T-helper 1 cell treated with Interleukin-12 subunit alpha and Interleukin-12 subunit beta and Interleukin-4 antibody, amounts not matched to agents 30 ng/mL and 1 ng/mL, for 36 hours (primary cell): ENCODE results near the gene CCM2L. TPM values are rescaled to one million over a fixed set of nuclear protein-coding genes. Genes with fewer than 3 reads are reported as not detected.

ENCODE experiments used
- intact Hi-C: fragments of 100-400 bp; cut with micrococcal nuclease; formaldehyde crosslinking; loops from one replicate; pipeline ENCODE4 v1.15.1; 2024
- total RNA-seq: library from RNA; stranded (reverse); gene quantifications from 2 replicates; pipeline ENCODE4 v1.2.3, GENCODE V29; 2022

Gene CCM2L
- total RNA-seq, 1 donor from 2014 or later, result not detected

DNA sequence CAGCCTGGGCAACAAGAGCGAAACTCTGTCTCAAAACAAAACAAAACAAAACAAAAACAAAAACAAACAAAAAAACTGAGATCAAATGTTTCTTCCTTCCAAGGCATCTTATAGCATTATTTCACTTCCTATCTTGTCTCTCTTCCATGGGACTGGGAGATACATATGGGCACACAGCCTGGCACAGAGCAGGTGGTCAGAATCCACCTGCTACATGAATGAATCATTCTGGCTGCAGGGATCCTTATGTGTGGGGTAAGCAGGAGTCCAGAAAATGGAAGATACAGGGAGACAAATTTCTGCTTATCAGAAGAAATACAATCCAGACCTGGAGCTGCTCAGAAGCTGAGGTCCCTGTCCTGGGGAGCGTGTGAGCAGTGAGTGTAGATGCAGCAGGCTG lies 18.2 kb upstream of the CCM2L start:
- intact Hi-C loops, result no loop called here

DNA sequence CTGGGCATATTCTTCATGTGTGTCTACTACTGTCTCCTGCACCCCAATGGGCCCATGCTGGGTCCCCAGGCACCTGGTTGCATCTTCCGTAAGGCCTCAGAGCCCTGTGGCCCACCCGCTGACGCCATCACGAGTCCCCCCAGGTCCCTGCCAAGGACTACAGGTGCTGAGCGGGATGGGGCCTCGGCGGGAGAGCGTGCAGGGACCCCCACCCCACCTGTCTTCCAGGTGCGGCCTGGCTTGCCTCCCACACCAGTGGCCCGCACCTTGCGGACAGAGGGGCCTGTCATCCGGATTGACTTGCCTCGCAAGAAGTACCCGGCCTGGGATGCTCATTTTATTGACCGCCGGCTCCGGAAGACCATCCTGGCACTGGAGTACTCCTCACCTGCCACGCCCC lies 13.2 kb upstream of the CCM2L start:
- intact Hi-C loops, result no loop called here

- intact Hi-C loops, result no loop called here
Observed at GRCh38 chr20:31998246-31998645, 12.0 kb upstream of the CCM2L start.

DNA sequence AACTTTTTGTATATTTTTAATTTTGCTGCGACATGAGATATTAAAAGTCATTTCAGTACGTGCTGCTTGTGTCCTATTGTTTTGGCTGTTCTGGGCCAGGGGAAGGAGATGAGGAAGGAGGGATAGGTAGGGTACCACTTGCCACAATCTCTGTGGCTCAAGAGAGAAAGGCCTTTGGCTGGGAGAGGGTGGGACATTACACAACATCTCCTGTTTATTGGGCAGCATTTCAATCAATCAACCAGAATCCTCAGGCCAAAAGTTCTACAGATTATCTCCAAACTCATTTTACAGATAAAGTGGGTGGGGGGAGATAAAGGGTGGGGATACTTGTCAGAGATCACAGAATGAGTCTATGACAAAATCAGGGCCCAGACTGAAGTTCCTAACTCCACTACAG lies 6.9 kb upstream of the CCM2L start:
- intact Hi-C loops, result no loop called here

DNA sequence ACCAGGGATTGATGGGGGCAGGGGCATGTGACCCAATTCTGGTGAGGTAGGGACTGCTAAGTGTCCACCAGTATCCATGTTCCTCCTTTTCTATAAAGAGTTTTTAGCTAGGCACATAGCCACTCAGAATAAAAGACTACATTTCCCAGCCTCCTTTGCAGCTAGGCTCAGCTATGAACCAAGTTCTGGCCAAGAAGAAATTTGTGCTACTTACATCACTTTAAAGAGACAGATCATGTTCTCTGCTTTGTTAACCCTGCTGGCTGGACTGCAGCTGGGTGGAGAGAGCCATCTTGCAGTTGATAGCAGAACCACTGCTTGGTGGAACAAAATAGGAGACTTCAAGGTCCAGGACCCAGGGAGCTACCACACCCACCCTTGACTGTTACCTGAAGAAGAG lies 5.3 kb upstream of the CCM2L start:
- intact Hi-C loops, result no loop called here

DNA sequence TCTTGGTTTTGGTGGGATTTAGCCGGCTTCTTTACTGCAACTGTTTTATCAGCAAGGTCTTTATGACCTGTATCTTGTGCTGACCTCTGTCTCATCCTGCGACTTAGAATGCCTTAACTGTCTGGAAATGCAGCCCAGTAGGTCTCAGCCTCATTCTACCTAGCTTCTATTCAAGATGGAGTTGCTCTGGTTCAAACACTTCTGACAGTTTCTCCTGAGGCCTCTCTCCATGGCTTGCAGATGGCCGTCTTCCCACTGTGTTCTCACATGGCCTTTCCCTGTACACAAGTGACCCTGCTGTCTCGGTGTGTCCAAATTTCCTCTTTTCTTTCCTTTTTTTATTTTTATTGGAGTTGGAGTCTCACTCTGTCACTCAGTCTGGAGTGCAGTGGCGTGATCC lies 4.2 kb upstream of the CCM2L start:
- intact Hi-C loops, result no loop called here

DNA sequence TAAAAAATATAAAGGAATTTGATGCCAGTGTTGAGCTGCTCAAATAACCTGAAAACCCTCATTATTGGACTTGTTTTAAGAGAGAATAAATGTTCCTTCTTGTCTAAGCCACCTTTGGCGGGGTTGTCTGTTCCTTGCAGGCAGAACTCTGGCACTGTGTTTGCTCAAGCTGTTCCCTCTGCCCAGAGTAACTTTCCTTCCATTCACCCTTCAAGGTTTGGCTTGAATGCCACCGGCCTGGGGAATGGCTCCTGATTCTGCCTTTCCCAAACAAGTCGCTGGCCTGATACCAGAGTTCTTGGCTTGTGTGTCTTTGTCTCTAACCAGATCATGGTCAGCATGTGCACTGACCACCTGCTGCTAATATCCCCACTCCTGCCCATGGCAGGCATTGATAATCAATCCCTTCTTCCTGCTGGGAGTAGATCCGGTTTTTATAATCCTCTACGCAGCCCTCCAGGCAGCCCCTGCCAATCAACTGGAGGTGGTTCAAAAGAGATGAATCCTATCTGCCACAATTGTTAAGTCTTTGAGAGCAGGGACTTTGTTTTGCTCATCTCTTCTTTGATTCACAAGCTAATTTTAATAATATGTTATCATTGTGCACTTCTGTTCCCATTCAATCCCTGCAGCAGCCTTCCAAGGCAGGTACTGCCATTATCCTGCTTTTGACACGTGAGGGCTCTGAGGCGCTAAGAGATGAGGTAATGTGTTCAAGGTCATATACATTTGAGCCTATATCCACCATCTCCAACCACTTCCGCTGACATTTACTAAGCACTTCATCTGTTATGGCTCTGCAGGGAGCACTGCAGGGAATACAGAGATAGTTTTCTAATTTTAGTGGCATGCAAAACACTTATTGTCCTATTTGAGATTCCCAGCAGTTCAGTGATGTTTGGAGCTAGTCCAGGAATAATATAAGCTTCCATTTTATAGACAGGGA lies 3.1 kb upstream of the CCM2L start:
- intact Hi-C loops, result no loop called here

DNA sequence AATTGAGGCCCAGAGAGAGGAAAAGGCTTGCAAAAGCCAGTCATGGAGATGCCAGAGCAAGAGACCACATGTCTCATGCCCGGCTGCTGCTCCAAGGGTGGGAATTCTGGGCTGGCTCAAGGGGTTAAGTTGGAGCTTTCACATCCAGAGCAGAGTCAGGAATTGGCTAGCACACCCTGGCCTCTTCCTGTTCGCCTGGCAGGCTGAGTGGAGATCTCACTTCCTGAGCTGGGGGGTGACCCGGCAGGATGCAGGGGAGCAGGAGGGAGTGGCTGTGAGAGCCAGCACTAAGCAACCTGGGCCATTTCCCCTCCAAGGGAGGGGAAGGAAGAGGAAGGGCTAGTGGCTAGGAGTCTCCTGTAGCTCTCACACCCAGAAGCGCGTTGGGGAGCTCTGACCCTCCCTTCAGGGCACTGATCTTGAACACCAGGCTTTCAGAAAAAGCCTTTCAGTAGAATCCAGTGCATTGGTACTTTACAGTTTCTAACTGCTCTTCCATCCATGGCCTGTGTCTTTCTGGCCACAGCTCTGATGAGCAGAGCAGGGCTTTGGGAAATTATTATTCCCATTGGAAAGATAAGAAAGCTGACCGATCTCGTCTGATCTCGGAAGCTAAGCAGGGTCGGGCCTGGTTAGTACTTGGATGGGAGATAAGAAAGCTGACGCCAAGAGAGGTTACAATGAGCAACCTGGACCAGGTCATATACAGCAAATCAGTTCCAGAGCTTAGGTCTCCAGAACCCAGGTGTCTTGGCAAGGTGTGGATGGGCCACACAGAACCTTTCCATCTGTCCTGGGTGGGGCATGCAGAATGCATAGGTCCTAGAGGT lies 2.2 kb upstream of the CCM2L start:
- intact Hi-C loops, result no loop called here

GRCh38 chr20:32009564-32009963 lies 674 bp upstream of the CCM2L start:
- intact Hi-C loops, result no loop called here

DNA sequence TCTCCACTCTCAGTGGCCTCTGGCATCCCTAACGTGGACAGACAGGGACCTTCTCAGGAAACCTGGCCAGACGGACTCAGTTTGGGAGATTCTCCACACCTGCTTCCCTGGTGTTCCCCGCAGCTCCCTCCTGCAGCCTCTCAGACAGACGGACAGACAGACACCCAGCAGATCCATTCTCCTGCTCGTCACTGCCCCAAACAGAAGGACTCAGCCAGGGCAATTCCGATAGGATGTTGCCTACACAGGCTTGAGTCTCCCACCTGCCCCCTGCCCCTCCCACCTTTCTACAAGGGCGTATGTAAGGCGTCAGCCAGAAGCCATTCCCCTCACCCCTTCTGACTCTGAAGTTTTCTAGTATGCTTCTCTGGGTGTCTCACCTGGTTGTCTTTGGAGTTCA lies 428 bp downstream of the CCM2L start:
- intact Hi-C loops, result no loop called here

GRCh38 chr20:32012159-32012688 lies 2.0 kb downstream of the CCM2L start:
- intact Hi-C loops, result no loop called here

DNA sequence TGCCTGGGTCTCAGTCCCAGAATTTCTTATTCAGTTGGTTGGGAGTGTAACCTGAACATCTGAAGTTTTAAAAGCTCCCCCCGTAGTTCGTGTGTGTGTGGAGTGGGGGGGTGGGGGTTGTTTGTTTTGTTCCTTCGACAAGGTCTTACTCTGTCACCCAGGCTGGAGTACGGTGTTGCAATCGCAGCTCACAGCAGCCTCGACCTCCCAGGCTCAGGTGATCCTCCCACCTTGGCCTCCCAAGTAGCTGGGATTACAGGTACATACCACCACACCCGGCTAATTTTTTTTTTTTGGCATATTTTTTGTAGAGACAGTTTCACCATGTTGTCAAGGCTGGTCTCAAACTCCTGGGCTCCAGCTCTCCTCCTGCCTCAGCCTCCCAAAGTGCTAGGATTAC lies 3.1 kb downstream of the CCM2L start:
- intact Hi-C loops, result no loop called here

- intact Hi-C loops, result loop anchor here (1.0 to 5.0 kb wide), 2 partner anchors 65 to 165 kb away; partner anchors contain the start of gene PDRG1
Observed at GRCh38 chr20:32017711-32018251, 7.5 kb downstream of the CCM2L start.

GRCh38 chr20:32018269-32019155 lies 8.3 kb downstream of the CCM2L start:
- intact Hi-C loops, result loop anchor here (1.0 to 5.0 kb wide), 2 partner anchors 66 to 166 kb away; partner anchors contain the start of gene PDRG1

- intact Hi-C loops, result loop anchor here (5.0 kb wide), 1 partner anchor 167 kb away; no protein-coding TSS in a partner anchor
Observed at GRCh38 chr20:32019156-32019510, 8.9 kb downstream of the CCM2L start.

- intact Hi-C loops, result loop anchor here (5.0 kb wide), 1 partner anchor 168 kb away; no protein-coding TSS in a partner anchor
Observed at GRCh38 chr20:32019563-32020463, 9.6 kb downstream of the CCM2L start.

DNA sequence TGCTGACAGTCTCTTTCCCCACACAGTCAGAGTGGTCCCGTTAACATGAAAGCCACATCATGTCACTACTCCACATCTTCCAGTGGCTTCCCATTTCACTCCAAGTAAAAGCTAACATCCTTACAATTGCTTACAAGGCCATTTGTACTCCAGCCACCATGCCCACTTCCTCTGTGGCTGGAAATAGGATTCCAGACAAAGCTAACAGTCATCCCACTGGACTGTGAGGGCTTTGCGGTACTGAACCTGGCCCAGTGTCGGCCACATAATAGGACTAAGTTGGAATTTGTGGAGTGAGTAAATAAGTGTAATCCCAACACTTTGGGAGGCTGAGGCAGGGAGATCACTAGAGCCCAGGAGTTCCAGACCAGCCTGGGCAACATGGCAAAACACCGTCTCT lies 10.9 kb downstream of the CCM2L start:
- intact Hi-C loops, result no loop called here

GRCh38 chr20:32024683-32025295 lies 14.6 kb downstream of the CCM2L start:
- intact Hi-C loops, result no loop called here

DNA sequence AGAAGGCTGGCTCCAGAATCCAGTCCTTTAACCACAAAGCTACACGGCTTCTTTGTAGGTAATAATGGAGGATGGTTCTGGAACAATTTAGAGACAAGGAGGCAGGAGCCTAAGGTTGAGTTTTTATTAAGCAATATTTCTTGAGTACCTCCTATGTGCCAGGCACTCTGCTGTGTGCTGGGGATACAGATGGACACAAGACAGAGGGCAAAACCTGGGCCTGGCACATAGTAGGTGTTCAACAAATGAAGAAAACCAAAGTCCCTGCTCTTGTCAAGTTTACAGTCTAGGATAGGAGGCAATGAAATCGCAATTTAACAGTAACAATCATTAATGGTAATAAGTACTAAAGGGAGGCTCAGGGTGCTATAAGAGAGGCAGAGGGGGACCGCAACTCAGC lies 17.4 kb downstream of the CCM2L start:
- intact Hi-C loops, result no loop called here
